PC-3 (cell line): ENCODE results near the gene SERGEF.

Experiments used
- EZH2phosphoT487 ChIP-seq: fragments of 300-600 bp; sonication (generic); IDR thresholded peaks from 2 replicates; pipeline ENCODE4 v1.6.1; 2018; ENCODE audit warnings: mild to moderate bottlenecking, antibody characterized with exemption, low read length, borderline replicate concordance
- TF ChIP-seq, protein P1 (sequence below): fragments of 300-600 bp; sonication (generic); conservative IDR thresholded peaks from 2 replicates; pipeline ENCODE4 v1.5.1; 2017; ENCODE audit warnings: antibody characterized with exemption, low read depth, mild to moderate bottlenecking, low read length

DNA sequence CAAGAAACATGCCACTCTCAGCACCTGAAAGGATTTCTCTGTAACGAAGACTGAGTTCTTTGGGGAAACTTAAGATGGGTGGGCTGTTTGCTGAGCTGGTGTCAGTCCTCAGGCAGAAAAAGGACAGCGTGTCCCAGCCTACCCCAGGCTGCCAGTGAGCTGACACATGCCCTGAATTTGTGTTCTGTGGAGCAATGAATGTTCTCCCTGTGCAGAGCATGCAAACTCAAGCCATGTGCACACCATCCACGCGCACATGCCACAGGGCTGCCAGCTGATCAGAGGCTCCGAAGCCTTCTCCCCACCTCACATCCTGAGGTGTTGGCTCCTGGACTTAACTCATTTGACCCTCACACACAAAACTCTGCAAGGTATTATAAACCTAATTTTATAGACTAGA lies 173.4 kb downstream of the SERGEF start:
- TF ChIP-seq, protein P1, sequence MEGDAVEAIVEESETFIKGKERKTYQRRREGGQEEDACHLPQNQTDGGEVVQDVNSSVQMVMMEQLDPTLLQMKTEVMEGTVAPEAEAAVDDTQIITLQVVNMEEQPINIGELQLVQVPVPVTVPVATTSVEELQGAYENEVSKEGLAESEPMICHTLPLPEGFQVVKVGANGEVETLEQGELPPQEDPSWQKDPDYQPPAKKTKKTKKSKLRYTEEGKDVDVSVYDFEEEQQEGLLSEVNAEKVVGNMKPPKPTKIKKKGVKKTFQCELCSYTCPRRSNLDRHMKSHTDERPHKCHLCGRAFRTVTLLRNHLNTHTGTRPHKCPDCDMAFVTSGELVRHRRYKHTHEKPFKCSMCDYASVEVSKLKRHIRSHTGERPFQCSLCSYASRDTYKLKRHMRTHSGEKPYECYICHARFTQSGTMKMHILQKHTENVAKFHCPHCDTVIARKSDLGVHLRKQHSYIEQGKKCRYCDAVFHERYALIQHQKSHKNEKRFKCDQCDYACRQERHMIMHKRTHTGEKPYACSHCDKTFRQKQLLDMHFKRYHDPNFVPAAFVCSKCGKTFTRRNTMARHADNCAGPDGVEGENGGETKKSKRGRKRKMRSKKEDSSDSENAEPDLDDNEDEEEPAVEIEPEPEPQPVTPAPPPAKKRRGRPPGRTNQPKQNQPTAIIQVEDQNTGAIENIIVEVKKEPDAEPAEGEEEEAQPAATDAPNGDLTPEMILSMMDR, result no peak
- TF ChIP-seq EZH2phosphoT487, result no peak
